Peyer's patch (tissue), 4 donors: ENCODE measurements around the gene PDE11A. TPM values are rescaled to one million over a fixed set of nuclear protein-coding genes. Genes with fewer than 3 reads are reported as not detected.

Source experiments
- DNase-seq, 3 donors: peaks; one replicate each; pipeline ENCODE4 v3.0.0-alpha.2; 2017 to 2019
- H3K27ac ChIP-seq, 4 donors: fragments of 200-600 bp; sonication (generic); one replicate each; pipeline ENCODE4 v1.5.1; 2016 to 2019
- H3K27me3 ChIP-seq, 2 donors: fragments of 200-600 bp; sonication (generic); one replicate each; pipeline ENCODE4 v1.5.1; 2019
- H3K36me3 ChIP-seq, 3 donors: fragments of 200-600 bp; sonication (generic); one replicate each; pipeline ENCODE4 v1.5.1; 2016 to 2019
- H3K4me1 ChIP-seq, 4 donors: fragments of 200-600 bp; sonication (generic); one replicate each; pipeline ENCODE4 v1.5.1; 2016 to 2019
- H3K4me3 ChIP-seq, 4 donors: fragments of 200-600 bp; sonication (generic); 1 replicate in 3 of 4; 2 replicates in 1 of 4; pipeline ENCODE4 v1.5.1; 2016 to 2019; ENCODE audit warnings: mild to moderate bottlenecking in 1 of 4
- H3K9me3 ChIP-seq, 4 donors: fragments of 200-600 bp; sonication (generic); one replicate each; pipeline ENCODE4 v1.5.1; 2016 to 2019; ENCODE audit warnings: mild to moderate bottlenecking in 1 of 4
- CTCF ChIP-seq, 6 experiments: fragments of 450-650 bp in 4 of 6; fragments of 200-600 bp in 2 of 6; sonication (generic) in 1 of 6; IDR thresholded peaks; one replicate each; pipeline ENCODE4 v1.5.1; 2017 to 2019; ENCODE audit warnings: antibody characterized with exemption in 6 of 6, mild to moderate bottlenecking in 3 of 6, moderate library complexity in 1 of 6
- POLR2A ChIP-seq, 2 donors: fragments of 450-650 bp; IDR thresholded peaks; one replicate each; pipeline ENCODE4 v1.5.1; 2017; ENCODE audit warnings: antibody characterized with exemption in 2 of 2, mild to moderate bottlenecking in 2 of 2, moderate library complexity in 2 of 2
- total RNA-seq, 4 donors: library from RNA; depleted of rRNA; stranded (reverse); fragments of >200 nt; gene quantifications; one replicate each; pipeline ENCODE4 v1.1.0, GENCODE V29; 2016

Gene PDE11A
- total RNA-seq, 4 donors from 2014 or later, result 1.6 to 2.1 (median 1.7) TPM

GRCh38 chr2:177812713-177813396 lies 259.7 kb downstream of the PDE11A start:
- TF ChIP-seq POLR2A (IDR thresholded peaks at IDR 0.05) (no peak), CTCF (IDR thresholded peaks at IDR 0.05) (no peak)
- no peaks in the 10 kb centered on the region for H3K27me3 ChIP-seq
- H3K36me3 ChIP-seq, result no peaks in the 10 kb centered on the region
- no peak for DNase-seq
- H3K9me3 ChIP-seq, result no peaks in the 10 kb centered on the region
- no peaks in the 10 kb centered on the region for H3K4me1 ChIP-seq
- H3K27ac ChIP-seq, result no peak overlapping the region
- H3K4me3 ChIP-seq, result no peak overlapping the region

GRCh38 chr2:177810906-177811305 lies 261.7 kb downstream of the PDE11A start:
- no peak overlapping the region for H3K27ac ChIP-seq
- no peaks in the 10 kb centered on the region for H3K36me3 ChIP-seq
- no peak overlapping the region for H3K4me3 ChIP-seq
- no peak for DNase-seq
- no peaks in the 10 kb centered on the region for H3K27me3 ChIP-seq
- no peak for TF ChIP-seq POLR2A (IDR thresholded peaks at IDR 0.05)
- TF ChIP-seq CTCF (IDR thresholded peaks at IDR 0.05), result no peak
- no peaks in the 10 kb centered on the region for H3K9me3 ChIP-seq
- H3K4me1 ChIP-seq, result no peaks in the 10 kb centered on the region

GRCh38 chr2:177808984-177809809 lies 263.4 kb downstream of the PDE11A start:
- TF ChIP-seq CTCF (IDR thresholded peaks at IDR 0.05) (no peak), POLR2A (IDR thresholded peaks at IDR 0.05) (no peak)
- Histone ChIP-seq H3K27ac (no peak overlapping the region), H3K4me3 (no peak overlapping the region), H3K27me3 (no peaks in the 10 kb centered on the region), H3K36me3 (no peaks in the 10 kb centered on the region), H3K4me1 (no peaks in the 10 kb centered on the region), H3K9me3 (no peaks in the 10 kb centered on the region)
- DNase-seq, result no peak

GRCh38 chr2:177806025-177806424 lies 266.6 kb downstream of the PDE11A start:
- no peak overlapping the region for H3K27ac ChIP-seq
- no peak for DNase-seq

GRCh38 chr2:177799531-177799930 lies 273.0 kb downstream of the PDE11A start:
- Histone ChIP-seq H3K4me1 (no peaks in the 10 kb centered on the region), H3K36me3 (no peaks in the 10 kb centered on the region), H3K27me3 (no peaks in the 10 kb centered on the region), H3K27ac (no peak overlapping the region), H3K9me3 (no peaks in the 10 kb centered on the region), H3K4me3 (no peak overlapping the region)
- TF ChIP-seq CTCF (IDR thresholded peaks at IDR 0.05), result peak in 4 of 6 experiments; percentile 12 to 55 (median 54)
- TF ChIP-seq POLR2A (IDR thresholded peaks at IDR 0.05), result no peak
- DNase-seq, result no peak

More at GRCh38 chr2:177806025-177806424, 266.6 kb downstream of the PDE11A start:
- Histone ChIP-seq H3K4me3 (no peak overlapping the region), H3K27me3 (no peaks in the 10 kb centered on the region), H3K4me1 (no peaks in the 10 kb centered on the region), H3K36me3 (no peaks in the 10 kb centered on the region), H3K9me3 (no peaks in the 10 kb centered on the region)
- no peak for TF ChIP-seq POLR2A (IDR thresholded peaks at IDR 0.05)
- TF ChIP-seq CTCF (IDR thresholded peaks at IDR 0.05), result no peak
